HUES6 (cell line): ENCODE results near the gene GRIK2.
"Not testable (repeated sequence)": the region's sequence is repeated elsewhere in the genome, so short reads cannot be mapped to it uniquely, and the experiment has no call there.

ENCODE experiments used
- H3K27ac ChIP-seq: 2 replicates; pipeline ENCODE4 v1.7.0; 2013; ENCODE audit warnings: low read depth, mild to moderate bottlenecking, low read length, inconsistent platforms
- H3K27me3 ChIP-seq: 2 replicates; pipeline ENCODE4 v1.6.1; 2013; ENCODE audit warnings: low read length; ENCODE audit not compliant: control insufficient read depth, insufficient read depth
- H3K36me3 ChIP-seq: 2 replicates; pipeline ENCODE4 v1.6.1; 2013; ENCODE audit warnings: low read length; ENCODE audit not compliant: control insufficient read depth, insufficient read depth
- H3K4me1 ChIP-seq: 2 replicates; pipeline ENCODE4 v1.6.1; 2013; ENCODE audit warnings: low read length; ENCODE audit not compliant: control insufficient read depth, insufficient read depth
- H3K4me3 ChIP-seq: 2 replicates; pipeline ENCODE4 v1.5.1; 2013; ENCODE audit warnings: low read depth, low read length
- H3K9ac ChIP-seq: one replicate; pipeline ENCODE4 v1.6.1; 2013; ENCODE audit warnings: mild to moderate bottlenecking, low read length
- H3K9me3 ChIP-seq: 2 replicates; pipeline ENCODE4 v1.6.1; 2013; ENCODE audit warnings: low read depth, low read length; ENCODE audit not compliant: control insufficient read depth, insufficient read depth

Gene GRIK2

DNA sequence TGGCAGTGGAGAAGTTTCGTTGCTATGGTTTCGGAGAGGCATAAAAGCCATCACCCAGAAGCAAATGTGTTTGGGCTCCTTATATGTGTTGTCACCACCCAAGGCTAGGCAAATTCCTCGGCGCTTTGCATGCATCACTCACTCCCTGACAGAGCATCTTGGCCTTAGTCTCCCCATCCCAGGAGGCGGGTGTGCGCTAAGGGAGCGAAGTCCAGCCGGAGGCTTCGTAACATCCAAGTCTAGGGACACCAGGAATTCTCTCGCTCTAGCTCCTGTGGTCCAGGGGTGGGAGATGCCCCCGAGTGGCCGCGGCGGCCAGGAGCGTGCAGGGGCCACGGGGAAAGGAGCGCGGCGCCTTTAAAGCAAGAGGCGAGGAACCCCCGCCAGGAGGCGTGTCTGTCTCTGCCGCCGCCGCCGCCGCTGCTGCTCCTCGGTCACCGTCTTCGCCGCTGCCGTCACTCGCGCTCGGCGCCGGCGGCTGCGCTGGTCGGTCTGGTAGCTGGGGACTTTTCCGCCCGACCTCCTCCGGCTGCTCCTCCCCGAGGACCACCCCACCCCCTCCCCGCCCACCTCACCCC, at the start of gene GRIK2:
GRIK2 (plus strand) TSS at position 458 of the 578 bp plus-strand sequence.
- Histone ChIP-seq H3K4me1 (peaks cover 4% of the 10 kb centered on the region; the same call in 1 of the 2 replicates), H3K27ac (no peak within 1 kb of the TSS), H3K9ac (peak within 1 kb of the TSS; percentile 38), H3K4me3 (peak within 1 kb of the TSS; percentile 83), H3K9me3 (no peaks in the 10 kb centered on the region), H3K36me3 (no peaks in the 10 kb centered on the region), H3K27me3 (peaks cover 80% of the 10 kb centered on the region)

DNA sequence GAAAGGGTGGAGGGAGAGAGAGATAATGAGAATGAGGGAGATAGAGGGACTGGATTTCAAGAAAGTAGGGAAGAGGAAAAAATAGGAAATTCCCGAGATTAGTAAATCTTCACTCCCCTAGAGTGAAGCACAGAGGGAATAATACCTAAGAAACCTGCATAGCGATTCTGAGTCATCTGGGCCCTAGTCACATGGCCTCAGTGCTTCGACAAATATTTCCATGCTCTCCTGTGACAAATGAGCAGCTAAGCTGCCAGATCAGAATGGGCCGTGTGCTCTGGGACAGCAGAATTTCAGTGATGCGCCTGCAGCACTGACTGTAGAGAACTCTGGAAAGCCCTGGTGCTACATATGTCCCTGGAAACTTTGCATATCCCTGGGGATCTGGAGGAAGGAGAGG, 48.6 kb upstream of the GRIK2 start:
- H3K9ac ChIP-seq, result no peak overlapping the region
- H3K9me3 ChIP-seq, result no peaks in the 10 kb centered on the region
- H3K27ac ChIP-seq, result no peak overlapping the region
- H3K4me3 ChIP-seq, result no peak overlapping the region
- no peaks in the 10 kb centered on the region for H3K27me3 ChIP-seq
- H3K4me1 ChIP-seq, result no peaks in the 10 kb centered on the region
- no peaks in the 10 kb centered on the region for H3K36me3 ChIP-seq

DNA sequence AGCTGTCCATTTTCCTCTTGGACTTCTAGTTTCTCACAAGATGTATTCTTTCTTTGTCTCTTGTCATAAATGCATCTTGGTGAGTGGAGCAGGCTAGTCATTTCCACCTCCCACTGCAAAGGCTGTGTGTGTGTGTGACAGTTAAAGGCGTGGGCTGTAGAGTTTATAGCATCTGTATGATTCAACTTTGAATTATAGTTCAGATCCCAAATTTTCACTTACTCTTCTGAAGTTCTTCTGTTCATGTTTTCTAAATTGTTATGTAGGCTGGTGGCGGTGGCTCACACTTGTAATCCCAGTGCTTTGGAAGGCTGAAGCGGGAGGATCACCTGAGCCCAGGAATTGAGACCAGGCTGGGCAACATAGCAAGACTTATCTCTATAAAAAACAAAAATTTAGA, 44.7 kb upstream of the GRIK2 start:
- H3K4me1 ChIP-seq, result no peaks in the 10 kb centered on the region
- H3K27me3 ChIP-seq, result no peaks in the 10 kb centered on the region
- H3K36me3 ChIP-seq, result no peaks in the 10 kb centered on the region
- H3K9ac ChIP-seq, result no peak overlapping the region
- no peak overlapping the region for H3K4me3 ChIP-seq
- no peak overlapping the region for H3K27ac ChIP-seq
- no peaks in the 10 kb centered on the region for H3K9me3 ChIP-seq

DNA sequence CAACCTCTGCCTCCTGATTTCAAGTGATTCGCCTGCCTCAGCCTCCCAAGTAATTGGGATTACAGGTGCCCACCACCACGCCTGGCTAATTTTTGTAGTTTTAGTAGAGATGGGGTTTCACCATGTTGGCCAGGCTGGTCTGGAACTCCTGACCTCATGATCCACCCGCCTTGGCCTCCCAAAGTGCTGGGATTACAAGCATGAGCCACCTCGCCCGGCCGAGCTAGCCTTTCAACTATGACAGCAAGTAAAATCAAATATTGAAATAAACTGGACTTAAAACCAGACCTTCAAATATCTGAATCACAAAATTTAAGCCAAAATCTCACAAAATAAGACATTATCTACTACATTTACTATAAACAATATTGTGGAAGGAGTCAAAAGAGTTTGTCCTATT, 42.9 kb upstream of the GRIK2 start:
- H3K4me3 ChIP-seq, H3K27me3 ChIP-seq, H3K27ac ChIP-seq, H3K9me3 ChIP-seq, H3K9ac ChIP-seq, H3K4me1 ChIP-seq, H3K36me3 ChIP-seq: not testable (repeated sequence)

DNA sequence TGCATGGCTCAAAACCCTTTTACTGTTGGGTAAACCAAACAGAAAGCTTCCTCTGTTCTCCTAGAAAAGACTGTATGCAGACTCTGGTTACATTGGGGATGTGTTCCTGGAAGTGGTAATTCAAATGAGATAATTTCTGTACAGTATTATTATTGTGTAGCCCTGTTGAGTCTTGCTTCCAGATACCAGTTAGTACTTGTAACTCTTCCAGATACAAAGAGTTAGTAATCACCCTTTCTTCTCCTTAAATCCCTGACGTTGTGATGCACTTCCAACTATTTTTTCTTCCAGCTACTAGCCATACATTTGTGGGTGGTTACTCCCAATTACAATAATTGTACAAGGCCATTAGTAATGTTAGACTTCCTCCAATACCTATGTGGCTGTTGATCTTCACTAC, 42.3 kb upstream of the GRIK2 start:
- Histone ChIP-seq H3K27me3 (no peaks in the 10 kb centered on the region), H3K36me3 (no peaks in the 10 kb centered on the region), H3K9me3 (no peaks in the 10 kb centered on the region), H3K4me1 (no peaks in the 10 kb centered on the region), H3K4me3 (no peak overlapping the region), H3K9ac (no peak overlapping the region), H3K27ac (no peak overlapping the region)

DNA sequence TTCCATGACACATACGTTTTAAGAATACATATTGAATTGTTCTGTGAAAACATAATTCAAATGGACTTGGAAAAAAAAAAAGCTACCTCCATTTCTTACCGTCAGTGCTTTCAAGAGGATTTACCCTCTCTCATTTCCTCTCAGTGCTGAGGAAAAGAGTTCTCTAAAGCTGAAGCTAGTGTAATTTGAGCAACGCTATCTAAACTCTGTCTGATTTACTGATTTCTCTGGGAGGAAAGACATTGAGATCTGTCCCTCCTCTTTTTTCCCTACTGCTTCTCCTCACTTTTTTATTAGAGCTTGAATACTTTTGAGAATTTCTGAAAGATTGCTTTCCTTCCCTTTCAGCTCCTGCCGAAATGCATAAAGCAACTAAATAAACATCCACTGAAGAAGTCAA, 41.2 kb upstream of the GRIK2 start:
- Histone ChIP-seq H3K9me3 (no peaks in the 10 kb centered on the region), H3K9ac (no peak overlapping the region), H3K36me3 (no peaks in the 10 kb centered on the region), H3K4me1 (no peaks in the 10 kb centered on the region), H3K27ac (no peak overlapping the region), H3K27me3 (no peaks in the 10 kb centered on the region), H3K4me3 (no peak overlapping the region)

DNA sequence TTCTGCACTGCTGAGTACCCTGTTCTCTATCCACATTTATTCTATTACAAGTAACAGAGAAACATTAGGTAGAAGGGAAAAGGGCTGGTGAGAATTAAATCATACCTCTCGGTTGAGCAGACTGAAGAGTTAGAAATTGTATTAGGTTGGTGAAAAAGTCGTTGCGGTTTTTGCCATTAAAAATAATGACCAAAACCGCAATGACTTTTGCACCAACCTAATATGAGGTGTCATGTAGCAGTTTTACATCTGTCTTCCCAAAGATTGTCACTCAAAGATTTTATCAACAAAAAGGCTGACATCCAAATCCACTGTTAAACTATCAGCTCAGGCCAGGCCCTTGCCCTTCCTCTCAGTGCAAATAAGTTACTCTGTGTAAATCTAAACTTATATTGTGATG, 28.3 kb upstream of the GRIK2 start:
- no peaks in the 10 kb centered on the region for H3K4me1 ChIP-seq
- no peaks in the 10 kb centered on the region for H3K9me3 ChIP-seq
- H3K36me3 ChIP-seq, result no peaks in the 10 kb centered on the region
- H3K27me3 ChIP-seq, result no peaks in the 10 kb centered on the region
- no peak overlapping the region for H3K27ac ChIP-seq
- H3K9ac ChIP-seq, result no peak overlapping the region
- no peak overlapping the region for H3K4me3 ChIP-seq

DNA sequence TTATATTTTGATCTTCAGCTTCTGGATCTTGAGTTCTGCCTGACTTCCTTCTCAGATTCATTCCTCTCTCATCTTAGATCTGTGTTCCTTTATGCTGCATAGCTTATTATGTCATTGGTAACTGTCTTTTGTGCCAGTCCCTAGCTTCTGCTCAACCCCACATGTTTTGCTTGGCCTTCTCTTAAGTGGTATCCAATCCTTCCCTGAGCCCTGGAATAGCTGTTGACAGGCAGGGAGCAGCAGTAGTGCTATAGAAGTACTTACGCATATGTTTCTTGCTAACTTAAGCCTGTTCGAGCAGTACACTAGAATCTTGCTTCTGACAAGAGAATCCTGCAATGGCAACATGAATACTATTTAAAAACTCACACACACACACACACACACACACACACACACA, 13.6 kb upstream of the GRIK2 start:
- Histone ChIP-seq H3K36me3 (no peaks in the 10 kb centered on the region), H3K9me3 (no peaks in the 10 kb centered on the region), H3K4me1 (no peaks in the 10 kb centered on the region), H3K9ac (no peak overlapping the region), H3K4me3 (no peak overlapping the region), H3K27me3 (no peaks in the 10 kb centered on the region), H3K27ac (no peak overlapping the region)

DNA sequence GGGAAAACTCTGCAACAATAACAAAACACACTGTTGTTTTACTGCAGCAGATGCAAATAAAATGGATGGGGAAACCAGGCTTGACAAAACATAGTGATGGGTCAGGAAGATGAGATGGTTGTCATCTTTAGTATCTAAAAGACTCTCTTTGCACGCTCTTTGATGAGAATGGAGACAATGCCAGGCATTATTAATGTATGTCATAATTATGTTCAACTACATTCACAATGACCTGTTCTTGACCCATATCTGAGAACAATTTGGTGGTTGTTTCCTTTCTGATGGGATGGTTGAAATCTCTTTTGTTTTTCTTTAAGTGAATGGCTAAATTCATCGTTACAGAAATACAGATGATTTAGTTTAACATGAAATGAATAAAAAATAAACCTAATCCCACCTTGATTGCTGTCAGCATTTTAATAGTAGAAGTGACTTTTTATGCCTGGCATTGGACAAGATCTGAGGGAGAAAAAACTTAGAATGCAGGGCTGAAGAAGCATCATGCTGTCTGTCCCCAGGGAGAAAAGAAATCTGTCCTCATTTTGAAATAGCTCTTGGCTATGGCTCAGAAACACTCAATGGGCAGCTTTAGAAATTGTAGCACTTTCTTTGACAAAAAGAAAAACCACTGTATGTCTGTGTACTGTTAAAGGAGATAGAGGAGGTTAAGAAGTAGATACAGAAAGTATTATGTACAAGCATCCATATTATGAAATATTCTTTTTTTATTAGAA, 12.4 kb upstream of the GRIK2 start:
- no peak overlapping the region for H3K27ac ChIP-seq
- no peak overlapping the region for H3K4me3 ChIP-seq
- H3K9ac ChIP-seq, result no peak overlapping the region
- H3K9me3 ChIP-seq, result no peaks in the 10 kb centered on the region
- no peaks in the 10 kb centered on the region for H3K27me3 ChIP-seq
- no peaks in the 10 kb centered on the region for H3K4me1 ChIP-seq
- no peaks in the 10 kb centered on the region for H3K36me3 ChIP-seq

DNA sequence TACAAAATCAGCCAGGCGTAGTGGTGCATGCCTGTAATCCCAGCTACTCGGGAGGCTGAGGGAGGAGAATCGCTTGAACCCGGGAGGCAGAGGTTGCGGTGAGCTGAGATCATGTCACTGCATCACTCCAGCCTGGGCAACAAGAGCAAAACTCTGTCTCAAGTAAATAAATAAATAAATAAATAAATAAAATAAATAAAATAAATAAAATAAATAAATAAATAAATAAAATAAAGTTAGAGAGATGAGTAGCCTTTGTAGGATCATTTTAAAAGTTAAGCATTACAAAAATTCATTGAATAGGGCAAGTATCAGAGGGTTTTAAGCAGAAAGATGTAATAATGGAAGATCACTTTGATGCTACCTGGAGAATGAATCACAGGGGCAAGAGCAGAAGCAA, 9.8 kb upstream of the GRIK2 start:
- H3K9ac ChIP-seq, H3K27ac ChIP-seq, H3K9me3 ChIP-seq, H3K36me3 ChIP-seq, H3K4me3 ChIP-seq, H3K4me1 ChIP-seq, H3K27me3 ChIP-seq: not testable (repeated sequence)

DNA sequence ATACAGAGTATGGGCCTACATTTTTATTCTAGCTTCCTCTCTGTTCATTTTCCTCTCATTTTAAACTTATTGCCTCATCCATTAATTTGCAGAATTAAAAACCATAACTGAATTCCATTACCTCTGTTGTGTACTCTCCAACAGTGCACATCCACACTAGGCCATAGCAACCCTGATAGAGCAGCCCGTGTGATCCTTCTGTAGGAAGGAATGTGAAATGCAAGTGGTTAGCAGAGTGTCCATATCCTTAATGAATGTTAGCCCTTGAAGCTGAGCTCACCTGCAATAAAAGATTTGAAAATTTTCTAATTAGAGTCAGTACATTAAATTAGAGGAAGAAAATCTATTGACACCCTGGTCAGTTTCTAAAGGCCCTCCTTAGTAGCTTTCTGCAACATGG, 6.5 kb upstream of the GRIK2 start:
- H3K4me1 ChIP-seq, result no peaks in the 10 kb centered on the region
- H3K27me3 ChIP-seq, result peaks cover 31% of the 10 kb centered on the region
- H3K9ac ChIP-seq, result no peak overlapping the region
- no peaks in the 10 kb centered on the region for H3K36me3 ChIP-seq
- no peaks in the 10 kb centered on the region for H3K9me3 ChIP-seq
- H3K27ac ChIP-seq, result no peak overlapping the region
- H3K4me3 ChIP-seq, result no peak overlapping the region
